ENCODE measurements around the gene NCKAP5.

DNA sequence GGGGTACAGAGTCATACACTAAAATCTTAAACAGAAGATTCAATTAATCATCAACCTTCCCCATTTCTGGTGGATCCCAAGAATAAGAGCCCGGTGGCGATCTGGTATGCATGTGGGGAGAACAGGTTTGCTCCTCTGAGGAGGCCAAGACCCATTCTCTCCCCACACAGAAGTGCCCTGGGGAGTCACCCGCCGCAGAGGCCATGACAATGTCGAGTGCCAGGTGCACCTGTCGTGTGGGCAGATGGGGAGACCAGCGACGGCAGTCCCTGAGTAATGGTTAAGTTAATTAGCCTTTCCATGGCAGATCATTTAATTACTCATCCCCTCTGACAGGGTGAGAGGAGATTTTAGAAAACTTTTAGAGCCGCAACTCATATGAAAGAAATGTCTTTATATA, 345.0 kb downstream of the NCKAP5 start:
- TF ChIP-seq POLR2AphosphoS5 (IDR thresholded peaks at IDR 0.05; ENCODE audit: low read depth, low read length): no peak
- TF ChIP-seq, protein P1, sequence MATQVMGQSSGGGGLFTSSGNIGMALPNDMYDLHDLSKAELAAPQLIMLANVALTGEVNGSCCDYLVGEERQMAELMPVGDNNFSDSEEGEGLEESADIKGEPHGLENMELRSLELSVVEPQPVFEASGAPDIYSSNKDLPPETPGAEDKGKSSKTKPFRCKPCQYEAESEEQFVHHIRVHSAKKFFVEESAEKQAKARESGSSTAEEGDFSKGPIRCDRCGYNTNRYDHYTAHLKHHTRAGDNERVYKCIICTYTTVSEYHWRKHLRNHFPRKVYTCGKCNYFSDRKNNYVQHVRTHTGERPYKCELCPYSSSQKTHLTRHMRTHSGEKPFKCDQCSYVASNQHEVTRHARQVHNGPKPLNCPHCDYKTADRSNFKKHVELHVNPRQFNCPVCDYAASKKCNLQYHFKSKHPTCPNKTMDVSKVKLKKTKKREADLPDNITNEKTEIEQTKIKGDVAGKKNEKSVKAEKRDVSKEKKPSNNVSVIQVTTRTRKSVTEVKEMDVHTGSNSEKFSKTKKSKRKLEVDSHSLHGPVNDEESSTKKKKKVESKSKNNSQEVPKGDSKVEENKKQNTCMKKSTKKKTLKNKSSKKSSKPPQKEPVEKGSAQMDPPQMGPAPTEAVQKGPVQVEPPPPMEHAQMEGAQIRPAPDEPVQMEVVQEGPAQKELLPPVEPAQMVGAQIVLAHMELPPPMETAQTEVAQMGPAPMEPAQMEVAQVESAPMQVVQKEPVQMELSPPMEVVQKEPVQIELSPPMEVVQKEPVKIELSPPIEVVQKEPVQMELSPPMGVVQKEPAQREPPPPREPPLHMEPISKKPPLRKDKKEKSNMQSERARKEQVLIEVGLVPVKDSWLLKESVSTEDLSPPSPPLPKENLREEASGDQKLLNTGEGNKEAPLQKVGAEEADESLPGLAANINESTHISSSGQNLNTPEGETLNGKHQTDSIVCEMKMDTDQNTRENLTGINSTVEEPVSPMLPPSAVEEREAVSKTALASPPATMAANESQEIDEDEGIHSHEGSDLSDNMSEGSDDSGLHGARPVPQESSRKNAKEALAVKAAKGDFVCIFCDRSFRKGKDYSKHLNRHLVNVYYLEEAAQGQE (IDR thresholded peaks at IDR 0.05; ENCODE audit: insufficient read depth in 1 of 2, low read depth in 2 of 2, low read length in 2 of 2): no peak
- no peak for TF ChIP-seq TAF1 (IDR thresholded peaks at IDR 0.05; ENCODE audit: borderline replicate concordance, insufficient read depth, low read length)

Measured in PFSK-1 (cell line).